Keratinocyte (primary cell): ENCODE data around the gene XRCC3. TPM values are rescaled to one million over a fixed set of nuclear protein-coding genes. Genes with fewer than 3 reads are reported as not detected.

Source experiments
- DNase-seq: peaks from one replicate; pipeline ENCODE4 v3.0.0-alpha.2; 2011; ENCODE audit warnings: low read depth, missing footprints, low spot score
- FAIRE-seq: peaks from 2 replicates; lab custom pipeline; 2011; peaks lifted over from hg19 to GRCh38; lab: Jason Lieb, UNC
- H2AFZ ChIP-seq: 2 replicates; pipeline ENCODE4 v1.6.0; 2012; ENCODE audit warnings: low read length, control low read depth, inconsistent platforms; ENCODE audit not compliant: control insufficient read depth
- H3K27ac ChIP-seq: 2 replicates; pipeline ENCODE4 v1.5.1; 2011; ENCODE audit warnings: low read length; ENCODE audit not compliant: control insufficient read depth, insufficient read depth
- H3K27me3 ChIP-seq: 3 replicates; pipeline ENCODE4 v1.6.0; 2011; ENCODE audit warnings: low read length; ENCODE audit not compliant: control insufficient read depth, insufficient read depth; ENCODE audit errors: extremely low read depth
- H3K36me3 ChIP-seq, 2 experiments: 2 replicates in 1 of 2; 3 replicates in 1 of 2; pipeline ENCODE4 v1.5.1; 2011; ENCODE audit warnings: low read length in 2 of 2, mild to moderate bottlenecking in 1 of 2; ENCODE audit not compliant: control insufficient read depth in 2 of 2, insufficient read depth in 2 of 2; ENCODE audit errors: extremely low read depth in 1 of 2
- H3K4me1 ChIP-seq: 3 replicates; pipeline ENCODE4 v1.5.1; 2011; ENCODE audit warnings: low read length; ENCODE audit not compliant: control insufficient read depth, insufficient read depth; ENCODE audit errors: extremely low read depth
- H3K4me2 ChIP-seq: 3 replicates; pipeline ENCODE4 v1.6.0; 2011; ENCODE audit warnings: low read depth, low read length; ENCODE audit not compliant: control insufficient read depth, insufficient read depth; ENCODE audit errors: extremely low read depth
- H3K4me3 ChIP-seq, 3 experiments: fragments of 200-600 bp in 1 of 3; sonication (generic) in 1 of 3; 2 replicates in 2 of 3; 3 replicates in 1 of 3; pipeline ENCODE4 v1.5.1; 2011 to 2016; ENCODE audit warnings: low read length in 3 of 3, mild to moderate bottlenecking in 3 of 3, control low read depth in 2 of 3, inconsistent platforms in 1 of 3, low read depth in 1 of 3, mixed read lengths in 1 of 3, mixed run types in 1 of 3, moderate library complexity in 1 of 3; ENCODE audit not compliant: control insufficient read depth in 2 of 3, insufficient read depth in 2 of 3; ENCODE audit errors: extremely low read depth in 1 of 3
- H3K79me2 ChIP-seq: 2 replicates; pipeline ENCODE4 v1.6.0; 2012; ENCODE audit warnings: low read length; ENCODE audit not compliant: control insufficient read depth, insufficient read depth
- H3K9ac ChIP-seq: 3 replicates; pipeline ENCODE4 v1.6.0; 2011; ENCODE audit warnings: low read length; ENCODE audit not compliant: control insufficient read depth, insufficient read depth; ENCODE audit errors: extremely low read depth
- H3K9me1 ChIP-seq: 3 replicates; pipeline ENCODE4 v1.6.0; 2011; ENCODE audit warnings: low read length; ENCODE audit not compliant: control insufficient read depth, insufficient read depth; ENCODE audit errors: extremely low read depth
- H3K9me3 ChIP-seq: 2 replicates; pipeline ENCODE4 v1.5.1; 2012; ENCODE audit warnings: low read depth, low read length; ENCODE audit not compliant: control insufficient read depth
- H4K20me1 ChIP-seq: 3 replicates; pipeline ENCODE4 v1.6.0; 2011; ENCODE audit warnings: low read length; ENCODE audit not compliant: control insufficient read depth, insufficient read depth; ENCODE audit errors: extremely low read depth
- EZH2 ChIP-seq: IDR thresholded peaks from one replicate; pipeline ENCODE4 v1.6.1; 2012; ENCODE audit warnings: inconsistent platforms, mild to moderate bottlenecking, low read length, moderate library complexity
- dilution Hi-C: fragments of 300-500 bp; cut with MboI; formaldehyde crosslinking; loops from one replicate; pipeline ENCODE4 v1.7.0; 2020; ENCODE audit warnings: low sequenced_read_pairs; ENCODE audit not compliant: extremely low pct_ligation_motif_present
- polyA plus RNA-seq, 5 experiments: library from polyadenylated mRNA; depleted of rRNA in 3 of 5; stranded (reverse) in 3 of 5; stranded (forward) in 1 of 5; unstranded in 1 of 5; fragments of >200 nt; gene quantifications; 1 replicate in 1 of 5; 2 replicates in 3 of 5; 3 replicates in 1 of 5; pipeline versions ENCODE4 v1.2.1 to v1.2.3, GENCODE V29; 2011 to 2012; ENCODE audit warnings: missing spikeins in 2 of 5, low read depth in 1 of 5, low replicate concordance in 1 of 5
- TF ChIP-seq, protein P1 (sequence below), 3 experiments: IDR thresholded peaks in 1 of 3; conservative IDR thresholded peaks in 1 of 3; optimal IDR thresholded peaks in 1 of 3; 2 replicates in 2 of 3; 3 replicates in 1 of 3; pipeline versions ENCODE3 to v1.5.1; 2011; ENCODE audit warnings: low read length in 3 of 3, mild to moderate bottlenecking in 3 of 3, moderate library complexity in 2 of 3, control low read depth in 1 of 3, inconsistent platforms in 1 of 3; ENCODE audit not compliant: insufficient read depth in 2 of 3; ENCODE audit errors: extremely low read depth in 1 of 3

Gene XRCC3
- polyA plus RNA-seq, 1 donor (not counting 4 experiments of a cell fraction or from before 2014, with no cell fraction given), result 21.0 TPM

DNA sequence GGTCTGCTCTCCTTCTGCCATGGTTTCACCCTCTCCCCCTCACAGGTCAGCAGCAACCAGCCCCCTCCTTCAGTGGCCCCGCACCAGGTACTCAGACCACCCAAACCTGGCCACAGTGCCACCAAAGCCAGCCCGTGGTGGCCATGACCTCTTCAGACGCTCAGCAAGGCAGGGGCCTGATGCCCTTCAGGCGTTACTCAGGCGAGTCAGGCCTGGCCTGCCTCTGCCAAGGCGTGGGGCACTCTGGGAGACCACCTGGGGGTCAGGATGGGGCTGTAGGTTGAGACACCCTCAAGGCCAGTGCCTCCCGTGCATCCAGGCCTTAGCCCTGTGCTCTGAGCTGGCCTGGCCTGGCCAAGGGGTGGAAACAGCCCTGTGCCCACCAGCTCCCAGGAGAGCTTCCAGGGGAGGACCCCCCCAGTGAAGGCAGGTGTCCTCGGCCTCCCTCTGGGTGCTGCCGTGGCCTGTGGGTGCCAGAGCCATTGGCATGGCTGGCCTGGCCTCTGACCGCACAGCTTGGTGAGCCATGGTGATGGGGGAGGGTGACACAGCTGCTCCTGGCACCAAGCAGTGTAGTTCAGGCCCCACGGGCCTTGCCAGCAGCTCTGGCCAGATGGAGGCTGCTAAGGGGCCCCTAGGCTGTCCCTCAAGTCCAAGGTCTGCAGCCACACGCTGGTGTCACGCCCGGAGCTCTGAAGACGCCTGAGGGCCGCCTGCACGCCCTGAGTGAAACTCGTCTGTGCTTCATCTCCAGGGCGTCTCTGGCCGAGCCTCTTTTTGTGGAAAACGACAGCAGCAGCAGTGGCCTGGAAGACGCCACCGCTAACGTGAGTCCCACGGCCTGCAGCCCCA, 15.1 kb downstream of the XRCC3 start:
- peaks cover 12% of the 10 kb centered on the region for H4K20me1 ChIP-seq
- no peak overlapping the region for H3K4me2 ChIP-seq
- no peak overlapping the region for H3K27ac ChIP-seq
- H2AFZ ChIP-seq, result no peak overlapping the region
- FAIRE-seq (no peak), DNase-seq (no peak)
- H3K4me1 ChIP-seq, result peaks cover 15% of the 10 kb centered on the region
- H3K27me3 ChIP-seq, result no peaks in the 10 kb centered on the region
- peaks cover 43% of the 10 kb centered on the region in 2 experiments for H3K36me3 ChIP-seq
- no peaks in the 10 kb centered on the region for H3K9me3 ChIP-seq
- TF ChIP-seq, protein P1, sequence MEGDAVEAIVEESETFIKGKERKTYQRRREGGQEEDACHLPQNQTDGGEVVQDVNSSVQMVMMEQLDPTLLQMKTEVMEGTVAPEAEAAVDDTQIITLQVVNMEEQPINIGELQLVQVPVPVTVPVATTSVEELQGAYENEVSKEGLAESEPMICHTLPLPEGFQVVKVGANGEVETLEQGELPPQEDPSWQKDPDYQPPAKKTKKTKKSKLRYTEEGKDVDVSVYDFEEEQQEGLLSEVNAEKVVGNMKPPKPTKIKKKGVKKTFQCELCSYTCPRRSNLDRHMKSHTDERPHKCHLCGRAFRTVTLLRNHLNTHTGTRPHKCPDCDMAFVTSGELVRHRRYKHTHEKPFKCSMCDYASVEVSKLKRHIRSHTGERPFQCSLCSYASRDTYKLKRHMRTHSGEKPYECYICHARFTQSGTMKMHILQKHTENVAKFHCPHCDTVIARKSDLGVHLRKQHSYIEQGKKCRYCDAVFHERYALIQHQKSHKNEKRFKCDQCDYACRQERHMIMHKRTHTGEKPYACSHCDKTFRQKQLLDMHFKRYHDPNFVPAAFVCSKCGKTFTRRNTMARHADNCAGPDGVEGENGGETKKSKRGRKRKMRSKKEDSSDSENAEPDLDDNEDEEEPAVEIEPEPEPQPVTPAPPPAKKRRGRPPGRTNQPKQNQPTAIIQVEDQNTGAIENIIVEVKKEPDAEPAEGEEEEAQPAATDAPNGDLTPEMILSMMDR (optimal IDR thresholded peaks at IDR 0.05 in 1 of 3, IDR thresholded peaks at IDR 0.05 in 1 of 3, conservative IDR thresholded peaks at IDR 0.05 in 1 of 3; ENCODE audit: extremely low read depth in 1 of 3, insufficient read depth in 2 of 3, low read length in 3 of 3), result no peak
- no peak for TF ChIP-seq EZH2
- dilution Hi-C loops, result no loop called here
- H3K79me2 ChIP-seq, result peaks cover 13% of the 10 kb centered on the region
- no peaks in the 10 kb centered on the region for H3K9me1 ChIP-seq
- no peak overlapping the region for H3K4me3 ChIP-seq
- no peak overlapping the region for H3K9ac ChIP-seq

DNA sequence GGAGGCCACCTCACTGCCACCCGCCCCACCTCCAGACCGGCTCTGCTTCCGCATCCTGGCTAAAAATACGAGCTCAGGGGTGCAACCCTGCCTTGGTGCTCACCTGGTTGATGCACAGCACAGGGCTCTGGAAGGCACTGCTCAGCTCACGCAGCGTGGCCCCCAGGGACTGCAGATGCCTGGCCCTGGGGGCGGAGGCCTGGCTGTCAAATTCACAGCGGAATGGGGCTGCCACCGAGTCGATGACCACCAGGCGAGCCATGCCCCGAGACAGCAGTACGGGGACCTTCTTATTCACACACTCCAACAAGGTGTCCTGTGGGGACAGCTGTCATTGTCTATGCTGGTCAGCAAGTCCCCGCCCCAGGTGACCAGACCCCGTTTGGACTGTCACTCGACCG, 16.0 kb downstream of the XRCC3 start:
- no peak overlapping the region for H3K27ac ChIP-seq
- peaks cover 13% of the 10 kb centered on the region for H3K79me2 ChIP-seq
- FAIRE-seq (no peak), DNase-seq (no peak)
- no peak overlapping the region for H3K4me3 ChIP-seq
- H3K27me3 ChIP-seq, result no peaks in the 10 kb centered on the region
- H2AFZ ChIP-seq, result no peak overlapping the region
- no peak overlapping the region for H3K4me2 ChIP-seq
- H3K9ac ChIP-seq, result no peak overlapping the region
- H4K20me1 ChIP-seq, result peaks cover 12% of the 10 kb centered on the region
- H3K9me1 ChIP-seq, result no peaks in the 10 kb centered on the region
- H3K36me3 ChIP-seq, result peaks cover 36 to 42% of the 10 kb centered on the region in 2 experiments
- H3K9me3 ChIP-seq, result no peaks in the 10 kb centered on the region
- dilution Hi-C loops, result no loop called here
- TF ChIP-seq, protein P1 (optimal IDR thresholded peaks at IDR 0.05 in 1 of 3, IDR thresholded peaks at IDR 0.05 in 1 of 3, conservative IDR thresholded peaks at IDR 0.05 in 1 of 3; ENCODE audit: extremely low read depth in 1 of 3, insufficient read depth in 2 of 3, low read length in 3 of 3), result no peak
- no peak for TF ChIP-seq EZH2
- peaks cover 15% of the 10 kb centered on the region for H3K4me1 ChIP-seq
